GM23338 (cell line): Measurements from ENCODE around the gene SLC37A2.

Experiments
- CREB1 ChIP-seq: fragments of 250-450 bp; sonication (Bioruptor Pico); IDR thresholded peaks from 2 replicates; pipeline ENCODE4 v1.5.0; 2020; ENCODE audit warnings: low read depth, mild to moderate bottlenecking, moderate library complexity
- CTCF ChIP-seq, 2 experiments: fragments of 200-600 bp in 1 of 2; sonication (generic) in 1 of 2; conservative IDR thresholded peaks; 2 replicates each; pipeline versions ENCODE4 v1.5.1 to v1.6.1; 2016 to 2017; ENCODE audit warnings: antibody characterized with exemption in 2 of 2, low read depth in 2 of 2, mild to moderate bottlenecking in 2 of 2, moderate library complexity in 1 of 2
- ETS1 ChIP-seq: IDR thresholded peaks from 2 replicates; pipeline ENCODE4 v1.6.1; 2016; ENCODE audit warnings: antibody characterized with exemption
- EZH2 ChIP-seq: fragments of 200-600 bp; sonication (generic); IDR thresholded peaks from one replicate; pipeline ENCODE4 v1.8.0; 2017; ENCODE audit warnings: antibody characterized with exemption, mild to moderate bottlenecking, low read depth; ENCODE audit not compliant: unreplicated experiment
- EZH2phosphoT487 ChIP-seq: fragments of 200-600 bp; sonication (generic); IDR thresholded peaks from one replicate; pipeline ENCODE4 v1.8.1; 2018; ENCODE audit warnings: antibody characterized with exemption; ENCODE audit not compliant: unreplicated experiment
- JUNB ChIP-seq: IDR thresholded peaks from one replicate; pipeline ENCODE4 v1.6.1; 2016; ENCODE audit warnings: antibody characterized with exemption; ENCODE audit not compliant: unreplicated experiment
- NANOG ChIP-seq: IDR thresholded peaks from 2 replicates; pipeline ENCODE4 v1.6.1; 2016; ENCODE audit warnings: antibody characterized with exemption, borderline replicate concordance
- POLR2AphosphoS5 ChIP-seq: IDR thresholded peaks from 2 replicates; pipeline ENCODE4 v1.6.1; 2016; ENCODE audit warnings: antibody characterized with exemption, low read depth
- REST ChIP-seq: IDR thresholded peaks from one replicate; pipeline ENCODE4 v1.6.1; 2018; ENCODE audit warnings: antibody characterized with exemption; ENCODE audit not compliant: unreplicated experiment
- STAT1 ChIP-seq: IDR thresholded peaks from one replicate; pipeline ENCODE4 v1.6.1; 2016; ENCODE audit warnings: antibody characterized with exemption; ENCODE audit not compliant: unreplicated experiment

GRCh38 chr11:125123194-125123946 lies 60.3 kb downstream of the SLC37A2 start:
- TF ChIP-seq CTCF (conservative IDR thresholded peaks at IDR 0.05; ENCODE audit: low read depth in 2 of 2) (no peak), NANOG (no peak), EZH2 (no peak), EZH2phosphoT487 (no peak), STAT1 (no peak), POLR2AphosphoS5 (no peak), REST (no peak), CREB1 (CRISPR knock-in tag) (no peak), JUNB (no peak), ETS1 (no peak)
